A673 (cell line): Measurements from ENCODE around the gene CHCHD1. TPM values are rescaled to one million over a fixed set of nuclear protein-coding genes. Genes with fewer than 3 reads are reported as not detected.

ENCODE experiments used
- BruUV-seq: library from RNA; stranded (reverse); fragments of 400-500 nt; replicated peaks from 2 replicates; lab custom pipeline; 2021; lab: Mats Ljungman, UMichigan
- CTCF ChIA-PET: fragments of 300-600 bp; sonication (Branson Sonifier 250); formaldehyde crosslinking; loops from one replicate; lab custom pipeline; 2022; ENCODE audit warnings: antibody characterized with exemption; lab: Charles Lee
- POLR2A ChIA-PET: fragments of 300-600 bp; sonication (Branson Sonifier 250); formaldehyde crosslinking; loops from one replicate; lab custom pipeline; 2022; ENCODE audit warnings: antibody characterized with exemption; ENCODE audit not compliant: low non-redundant PET; lab: Charles Lee
- DNase-seq: peaks from one replicate; pipeline ENCODE4 v3.0.0-alpha.2; 2015; ENCODE audit warnings: low spot score
- H3K27ac ChIP-seq: fragments of 200-600 bp; sonication (generic); 2 replicates; pipeline ENCODE4 v1.5.1; 2016; ENCODE audit warnings: mixed run types, low read depth, mild to moderate bottlenecking, mixed read lengths, antibody characterized with exemption, low read length; ENCODE audit not compliant: poor library complexity, severe bottlenecking
- H3K27me3 ChIP-seq: fragments of 200-600 bp; sonication (generic); replicated peaks from 2 replicates; pipeline ENCODE4 v1.6.1; 2017; ENCODE audit warnings: mixed run types, low read depth, mild to moderate bottlenecking, mixed read lengths, antibody characterized with exemption, low read length; ENCODE audit not compliant: insufficient read depth, poor library complexity
- H3K36me3 ChIP-seq: fragments of 200-600 bp; sonication (generic); 2 replicates; pipeline ENCODE4 v1.6.1; 2016; ENCODE audit warnings: mixed run types, mild to moderate bottlenecking, mixed read lengths, antibody characterized with exemption, low read length; ENCODE audit not compliant: insufficient read depth, poor library complexity, severe bottlenecking
- H3K4me1 ChIP-seq: fragments of 200-600 bp; sonication (generic); 2 replicates; pipeline ENCODE4 v1.6.1; 2017; ENCODE audit warnings: mixed run types, mild to moderate bottlenecking, mixed read lengths, antibody characterized with exemption, low read length; ENCODE audit not compliant: insufficient read depth, poor library complexity, severe bottlenecking
- H3K4me3 ChIP-seq: fragments of 200-600 bp; sonication (generic); 2 replicates; pipeline ENCODE4 v1.5.1; 2016; ENCODE audit warnings: low read depth, mixed run types, mild to moderate bottlenecking, mixed read lengths, low read length; ENCODE audit not compliant: poor library complexity, severe bottlenecking
- H3K9me3 ChIP-seq: fragments of 200-600 bp; sonication (generic); 2 replicates; pipeline ENCODE4 v1.6.1; 2016; ENCODE audit warnings: mixed run types, low read depth, mild to moderate bottlenecking, mixed read lengths, antibody characterized with exemption, low read length; ENCODE audit not compliant: poor library complexity, severe bottlenecking
- CTCF ChIP-seq: fragments of 300-800, 200-600 bp; sonication (generic); conservative IDR thresholded peaks from 2 replicates; pipeline ENCODE4 v1.5.1; 2017; ENCODE audit warnings: low read depth, mild to moderate bottlenecking, antibody characterized with exemption, low read length, moderate library complexity, mixed read lengths
- EZH2 ChIP-seq: fragments of 200-600 bp; sonication (generic); IDR thresholded peaks from 2 replicates; pipeline ENCODE4 v1.6.1; 2017; ENCODE audit warnings: borderline replicate concordance, low read depth, mild to moderate bottlenecking, mixed read lengths, antibody characterized with exemption, low read length; ENCODE audit not compliant: poor library complexity, severe bottlenecking
- intact Hi-C: fragments of 100-400 bp; cut with micrococcal nuclease; formaldehyde crosslinking; loops from one replicate; pipeline ENCODE4 v1.10.0; 2022; ENCODE audit not compliant: unreplicated experiment
- total RNA-seq: library from RNA; stranded (reverse); gene quantifications from 2 replicates; pipeline ENCODE4 v1.2.3, GENCODE V29; 2021

Gene CHCHD1
- total RNA-seq, 1 experiment from 2014 or later, result 37.5 TPM

DNA sequence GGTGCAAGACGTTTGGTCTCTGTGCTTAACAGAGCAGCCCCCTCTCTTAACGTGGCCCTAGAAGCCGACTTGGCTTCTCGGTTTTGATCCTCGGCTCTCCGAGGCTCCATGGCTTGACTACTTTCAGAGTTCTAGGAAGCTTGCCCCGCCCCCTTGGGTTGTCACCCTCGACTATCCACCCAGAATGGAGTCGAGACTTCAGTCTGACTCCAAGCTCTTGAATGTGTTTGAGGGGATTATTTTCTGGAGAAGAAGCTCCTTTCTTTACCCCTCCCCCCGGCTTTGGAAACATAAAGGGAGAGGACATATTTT, 37.2 kb upstream of the CHCHD1 start:
- intact Hi-C loops, result no loop called here
- Histone ChIP-seq H3K27ac (peak overlapping the region; percentile 93), H3K4me1 (peaks cover 6% of the 10 kb centered on the region), H3K9me3 (no peaks in the 10 kb centered on the region), H3K36me3 (peaks cover 12% of the 10 kb centered on the region), H3K4me3 (peak overlapping the region; percentile 79), H3K27me3 (no peaks in the 10 kb centered on the region)
- POLR2A ChIA-PET, result no interaction called here
- TSS peak; percentile 83 for BruUV-seq
- DNase-seq, result peak; percentile 78
- CTCF ChIA-PET, result no interaction called here
- TF ChIP-seq CTCF (no peak), EZH2 (no peak)

DNA sequence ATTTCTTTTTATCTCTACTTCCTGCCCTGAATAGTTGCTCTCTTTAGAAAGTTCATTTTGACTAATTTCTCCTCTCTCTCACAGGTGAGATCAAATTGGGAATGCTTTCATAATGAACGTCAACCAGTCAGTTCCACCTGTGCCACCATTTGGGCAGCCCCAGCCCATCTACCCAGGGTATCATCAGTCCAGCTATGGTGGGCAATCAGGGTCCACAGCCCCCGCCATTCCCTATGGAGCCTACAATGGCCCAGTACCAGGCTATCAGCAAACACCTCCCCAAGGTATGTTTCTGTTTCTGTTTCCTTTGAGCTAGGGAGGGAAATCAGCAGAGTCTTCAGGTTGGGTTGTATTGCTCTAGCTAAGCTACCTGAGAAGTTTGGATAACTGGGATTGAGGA, 35.1 kb upstream of the CHCHD1 start:
- Histone ChIP-seq H3K4me3 (no peak overlapping the region), H3K36me3 (peaks cover 31% of the 10 kb centered on the region), H3K27me3 (no peaks in the 10 kb centered on the region), H3K27ac (no peak overlapping the region), H3K4me1 (peaks cover 6% of the 10 kb centered on the region), H3K9me3 (no peaks in the 10 kb centered on the region)
- BruUV-seq, result no TSS peak
- TF ChIP-seq CTCF (no peak), EZH2 (no peak)
- DNase-seq, result no peak
- intact Hi-C loops, result no loop called here
- POLR2A ChIA-PET, result interaction anchor here (0.7 kb wide), 1 partner anchor 25 kb away, joined by 3 read pairs; a partner anchor contains a TSS
- CTCF ChIA-PET, result no interaction called here

DNA sequence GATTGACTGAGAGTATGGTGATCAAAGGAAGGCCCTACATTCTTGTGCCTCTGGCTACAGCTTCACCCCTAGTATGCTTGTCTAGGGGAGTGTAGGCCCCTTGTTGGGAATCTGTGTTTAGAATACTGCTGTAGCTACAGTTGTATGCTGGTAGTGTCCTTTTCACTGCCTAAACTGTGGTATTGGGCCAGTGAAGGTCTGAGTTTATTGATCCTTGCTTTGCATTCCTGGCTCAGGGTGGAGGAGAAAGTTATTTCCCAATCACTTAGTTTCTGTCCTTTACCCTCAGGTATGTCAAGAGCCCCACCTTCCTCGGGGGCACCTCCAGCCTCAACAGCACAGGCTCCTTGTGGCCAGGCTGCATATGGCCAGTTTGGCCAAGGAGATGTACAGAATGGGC, 31.0 kb upstream of the CHCHD1 start:
- no TSS peak for BruUV-seq
- H3K4me1 ChIP-seq, result no peaks in the 10 kb centered on the region
- no peaks in the 10 kb centered on the region for H3K9me3 ChIP-seq
- DNase-seq, result no peak
- H3K27ac ChIP-seq, result no peak overlapping the region
- peaks cover 57% of the 10 kb centered on the region for H3K36me3 ChIP-seq
- no peak for TF ChIP-seq EZH2
- no peak for TF ChIP-seq CTCF
- ChIA-PET POLR2A (no interaction called here), CTCF (no interaction called here)
- H3K27me3 ChIP-seq, result no peaks in the 10 kb centered on the region
- no peak overlapping the region for H3K4me3 ChIP-seq
- intact Hi-C loops, result no loop called here
